Camera-type eye (tissue), 1 donor: Measurements from ENCODE around the gene CCNH. TPM values are rescaled to one million over a fixed set of nuclear protein-coding genes. Genes with fewer than 3 reads are reported as not detected.

ENCODE experiments used
- total RNA-seq: library from RNA; depleted of rRNA; stranded (reverse); fragments of >200 nt; gene quantifications from one replicate; pipeline ENCODE4 v1.2.3, GENCODE V29; 2014

CCNH gene
- 173 TPM for total RNA-seq

GRCh38 chr5:87412630-87413342 is at the start of gene CCNH:
CCNH (minus strand) TSS chr5:87412930; CDS start chr5:87412794, 136 bp downstream.

Other genes with a start within 250 kb of the CCNH start
- 80.3 TPM for gene RASA1, start 145.0 kb downstream of the CCNH start, total RNA-seq